Lung (tissue), 12 donors: ENCODE data around the gene MTA1. TPM values are rescaled to one million over a fixed set of nuclear protein-coding genes. Genes with fewer than 3 reads are reported as not detected.

ENCODE experiments used
- ATAC-seq: fragments of 200-7000 bp; cut with Tn5 transposase; one replicate; pipeline ENCODE4 v1.9.1; 2020; ENCODE audit warnings: moderate number of reproducible peaks; ENCODE audit not compliant: insufficient read depth, low FRiP score
- DNase-seq, 3 donors: peaks; one replicate each; pipeline ENCODE4 v3.0.0-alpha.2; 2013 to 2017
- H3K27ac ChIP-seq, 2 donors: one replicate each; pipeline ENCODE4 v1.5.1; 2013; ENCODE audit warnings: mild to moderate bottlenecking in 2 of 2, moderate library complexity in 2 of 2, control low read depth in 1 of 2, inconsistent platforms in 1 of 2, low read depth in 1 of 2, low read length in 1 of 2
- H3K27me3 ChIP-seq, 3 donors: one replicate each; pipeline ENCODE4 v1.5.1; 2013; ENCODE audit warnings: low read length in 2 of 3; ENCODE audit not compliant: control insufficient read depth in 3 of 3, insufficient read depth in 3 of 3
- H3K36me3 ChIP-seq, 4 donors: one replicate each; pipeline ENCODE4 v1.5.1; 2013; ENCODE audit warnings: low read length in 4 of 4, mild to moderate bottlenecking in 1 of 4, moderate library complexity in 1 of 4; ENCODE audit not compliant: control insufficient read depth in 4 of 4, insufficient read depth in 4 of 4
- H3K4me1 ChIP-seq, 5 donors: one replicate each; pipeline ENCODE4 v1.5.1; 2013; ENCODE audit warnings: low read length in 5 of 5, mild to moderate bottlenecking in 2 of 5, moderate library complexity in 1 of 5; ENCODE audit not compliant: control insufficient read depth in 5 of 5, insufficient read depth in 5 of 5
- H3K4me3 ChIP-seq: one replicate; pipeline ENCODE4 v1.5.1; 2013; ENCODE audit warnings: mild to moderate bottlenecking, control low read depth, moderate library complexity
- H3K9ac ChIP-seq, 2 donors: one replicate each; pipeline ENCODE4 v1.5.1; 2013; ENCODE audit warnings: low read length in 2 of 2, control low read depth in 1 of 2; ENCODE audit not compliant: insufficient read depth in 1 of 2
- H3K9me3 ChIP-seq, 4 donors: one replicate each; pipeline ENCODE4 v1.5.1; 2013; ENCODE audit warnings: low read length in 3 of 4, mild to moderate bottlenecking in 1 of 4, moderate library complexity in 1 of 4; ENCODE audit not compliant: control insufficient read depth in 4 of 4, insufficient read depth in 3 of 4
- CTCF ChIP-seq: IDR thresholded peaks from 2 replicates; pipeline ENCODE4 v1.5.1; 2012; ENCODE audit warnings: mild to moderate bottlenecking; ENCODE audit errors: control extremely low read depth, extremely low read depth
- WGBS, 2 donors: extraction: QIAGEN DNeasy Blood & Tissue Kit; methylation state at CpG; one replicate each; pipeline ENCODE4 v1.1.7; 2013; 5-methylcytosine and 5-hydroxymethylcytosine counted together
- polyA plus RNA-seq, 2 donors: library from polyadenylated mRNA; stranded (reverse); fragments of 200-250 nt; gene quantifications; one replicate each; pipeline ENCODE4 v1.2.1, GENCODE V29; 2013
- total RNA-seq, 2 donors: library from RNA; depleted of rRNA in 1 of 2; stranded (reverse); fragments of >200 nt in 1 of 2; gene quantifications; one replicate each; pipeline ENCODE4 v1.2.1, GENCODE V29; 2014 to 2021
- donor health status: control.
- donor health status: control.
- donor health status: Bipolar disorder and iron deficiency.
- donor health status: healthy.
- donor health status: DM: yes; HTN: yes; CAD: no.

MTA1 gene
- total and polyA plus RNA-seq, 4 donors: 40.2 to 113 (median 63.6) TPM

DNA sequence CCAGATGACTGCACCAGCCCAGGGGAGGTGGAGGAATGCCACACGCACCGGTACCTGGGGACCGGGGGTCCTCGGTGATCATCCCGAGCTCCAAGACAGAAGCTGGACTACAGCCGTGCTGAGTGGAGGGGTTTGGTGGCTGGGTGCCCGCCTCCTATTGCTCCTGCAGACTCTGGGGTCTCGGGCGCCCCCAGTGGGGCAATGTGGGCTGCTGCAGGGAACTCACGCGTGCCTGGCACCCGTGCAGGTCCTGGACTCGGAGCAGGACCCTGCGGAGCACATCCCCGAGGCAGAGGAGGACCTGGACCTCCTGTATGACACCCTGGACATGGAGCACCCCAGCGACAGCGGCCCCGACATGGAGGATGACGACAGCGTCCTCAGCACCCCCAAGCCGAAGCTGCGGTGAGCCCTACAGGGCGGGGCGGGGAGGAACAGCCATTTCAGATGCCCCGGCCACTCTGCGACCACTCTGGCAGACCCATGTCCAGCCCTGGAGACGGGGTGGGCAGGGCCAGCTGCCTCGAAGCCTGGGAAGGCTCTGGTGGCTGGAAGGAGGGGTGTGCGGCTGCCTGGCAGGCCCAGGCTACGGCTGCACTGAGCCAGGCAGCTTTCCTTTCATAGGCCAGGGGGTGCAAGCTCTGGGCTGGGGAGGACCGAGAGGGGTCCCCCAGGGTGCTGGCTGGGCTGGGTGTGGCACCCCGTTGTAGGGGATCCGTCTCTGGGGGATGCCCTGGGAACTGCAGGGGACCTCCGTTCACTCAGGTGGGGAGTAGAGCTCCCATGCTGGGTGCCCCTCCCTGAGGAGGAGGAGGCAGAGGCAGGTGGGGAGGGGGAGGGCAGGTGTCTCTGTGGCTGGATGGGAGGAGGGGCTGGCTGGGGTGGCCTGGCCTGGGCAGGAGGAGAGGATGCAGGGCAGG is 42.8 kb upstream of the MTA1 start:
- H3K27me3 ChIP-seq: no peaks in the 10 kb centered on the region
- H3K27ac ChIP-seq: no peak overlapping the region
- no peaks in the 10 kb centered on the region for H3K9me3 ChIP-seq
- ATAC-seq: no peak
- 88 to 94% methylated on average over 31 to 34 of the region's 34 CpGs for WGBS, 2 donors
- no peaks in the 10 kb centered on the region for H3K4me1 ChIP-seq
- peaks cover 0 to 16% (median 5%) of the 10 kb centered on the region in 4 donors for H3K36me3 ChIP-seq
- DNase-seq: no peak
- no peak overlapping the region for H3K9ac ChIP-seq
- no peak for TF ChIP-seq CTCF
- no peak overlapping the region for H3K4me3 ChIP-seq

DNA sequence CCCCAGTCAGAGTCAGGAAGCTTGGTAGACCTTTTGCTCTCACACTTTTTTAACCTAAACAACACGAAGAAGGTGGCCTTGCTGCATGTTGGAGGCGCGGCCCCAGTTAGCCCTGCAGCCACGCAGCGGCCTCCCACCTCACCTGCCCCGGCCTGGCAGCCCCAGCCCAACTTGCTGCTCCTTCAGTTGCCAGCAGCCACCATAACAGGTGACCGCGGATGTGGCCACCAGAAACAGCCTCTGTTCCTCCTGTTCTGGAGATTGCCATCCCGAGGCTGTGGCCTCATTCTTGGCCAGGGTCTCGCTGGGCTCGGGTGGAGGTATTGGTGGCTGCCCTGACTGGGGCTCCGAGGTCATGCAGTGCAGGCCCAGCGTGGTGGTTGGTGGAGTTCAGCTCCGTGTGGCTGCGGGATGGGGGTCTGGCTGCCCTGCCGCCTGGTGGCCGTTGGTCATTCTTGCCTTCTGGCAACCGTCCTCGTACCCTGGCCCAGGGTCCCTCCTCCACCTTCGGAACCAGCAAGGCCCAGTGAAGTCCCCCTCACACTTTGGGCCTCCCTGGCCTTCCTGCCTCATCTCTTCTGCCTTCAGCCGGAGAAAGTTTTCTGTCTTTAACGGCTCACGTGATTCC is 42.0 kb upstream of the MTA1 start:
- Histone ChIP-seq H3K27ac (no peak overlapping the region), H3K4me3 (no peak overlapping the region), H3K27me3 (no peaks in the 10 kb centered on the region), H3K9ac (no peak overlapping the region), H3K4me1 (no peaks in the 10 kb centered on the region), H3K36me3 (peaks cover 0 to 22% (median 5%) of the 10 kb centered on the region in 4 donors), H3K9me3 (no peaks in the 10 kb centered on the region)
- no peak for TF ChIP-seq CTCF
- 91 to 92% methylated on average over 23 of the region's 23 CpGs for WGBS, 2 donors
- no peak for ATAC-seq
- DNase-seq: no peak

DNA sequence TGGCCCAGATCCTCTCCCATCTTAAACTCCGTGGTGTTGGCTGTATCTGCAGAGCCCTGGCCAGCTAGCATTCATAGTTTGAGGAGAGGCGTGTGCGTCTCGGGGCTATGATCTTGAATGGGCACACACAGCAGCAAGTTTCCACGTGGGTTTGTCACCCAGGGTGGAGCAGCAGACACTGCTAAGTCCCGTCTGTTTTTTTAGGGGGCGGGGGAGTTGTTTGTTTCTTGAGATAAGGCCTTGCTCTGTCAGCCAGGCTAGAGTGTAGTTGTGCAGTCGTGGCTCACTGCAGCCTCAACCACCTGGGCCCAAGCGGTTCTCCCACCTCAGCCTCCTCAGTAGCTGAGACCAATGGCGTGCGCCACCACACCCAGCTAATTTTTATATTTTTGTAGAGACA is 41.4 kb upstream of the MTA1 start:
- H3K27ac ChIP-seq: no peak overlapping the region
- H3K36me3 ChIP-seq: peaks cover 0 to 28% (median 4%) of the 10 kb centered on the region in 4 donors
- WGBS, 2 donors: 85 to 91% methylated on average over 11 of the region's 11 CpGs
- H3K27me3 ChIP-seq: no peaks in the 10 kb centered on the region
- H3K9ac ChIP-seq: no peak overlapping the region
- H3K4me1 ChIP-seq: no peaks in the 10 kb centered on the region
- DNase-seq (no peak), ATAC-seq (no peak)
- H3K4me3 ChIP-seq: no peak overlapping the region
- no peak for TF ChIP-seq CTCF
- H3K9me3 ChIP-seq: no peaks in the 10 kb centered on the region
